Measurements from ENCODE around the gene ME2.
"Not testable (repeated sequence)": the region's sequence is repeated elsewhere in the genome, so short reads cannot be mapped to it uniquely, and the experiment has no call there.

ME2 gene

DNA sequence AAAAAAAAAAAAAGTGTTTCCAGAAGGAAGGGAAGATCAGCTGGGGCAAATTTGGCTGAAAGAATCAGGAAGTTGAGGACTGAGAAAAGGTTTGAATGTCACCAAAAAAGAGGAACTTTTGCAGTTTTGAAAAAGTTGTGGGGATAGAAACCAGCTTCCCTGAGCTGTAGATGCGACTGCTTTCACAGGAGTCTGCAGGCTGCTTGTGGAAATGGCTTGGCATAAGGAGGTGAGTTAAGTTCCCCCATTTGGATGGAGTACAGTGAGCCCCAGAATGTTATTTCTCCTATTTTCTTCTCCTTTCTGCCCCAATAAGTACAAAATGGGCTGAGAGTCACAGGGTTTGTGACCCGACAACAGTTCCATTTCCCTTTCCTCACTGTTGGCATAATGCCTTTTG is 16.5 kb upstream of the ME2 start:
- DNase-seq, result no peak

DNA sequence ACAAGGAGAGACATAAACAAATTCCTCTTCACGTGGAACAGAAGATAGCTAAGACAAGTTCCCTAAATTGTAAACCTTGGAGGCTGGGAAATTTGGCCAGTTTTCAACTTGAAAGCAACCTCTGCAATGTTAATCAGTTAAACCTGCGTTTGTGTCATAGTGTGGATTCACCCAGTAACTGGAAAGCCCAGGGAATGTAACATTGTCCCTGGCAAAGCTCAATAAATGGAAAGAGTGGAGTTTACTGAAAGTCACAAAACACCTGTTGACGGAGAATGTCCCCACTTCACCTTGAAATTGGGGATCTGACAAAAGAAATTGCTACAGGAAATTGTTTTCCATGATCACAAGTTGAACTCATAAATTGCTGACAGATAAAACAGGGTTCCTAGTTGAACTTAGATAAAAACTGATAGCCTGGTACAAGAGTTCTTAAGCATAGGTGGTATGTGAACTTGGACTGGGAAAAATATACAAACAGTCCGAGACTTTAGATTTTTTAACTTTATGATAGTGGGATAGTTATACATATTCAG is 15.0 kb upstream of the ME2 start:
- DNase-seq, result no peak

DNA sequence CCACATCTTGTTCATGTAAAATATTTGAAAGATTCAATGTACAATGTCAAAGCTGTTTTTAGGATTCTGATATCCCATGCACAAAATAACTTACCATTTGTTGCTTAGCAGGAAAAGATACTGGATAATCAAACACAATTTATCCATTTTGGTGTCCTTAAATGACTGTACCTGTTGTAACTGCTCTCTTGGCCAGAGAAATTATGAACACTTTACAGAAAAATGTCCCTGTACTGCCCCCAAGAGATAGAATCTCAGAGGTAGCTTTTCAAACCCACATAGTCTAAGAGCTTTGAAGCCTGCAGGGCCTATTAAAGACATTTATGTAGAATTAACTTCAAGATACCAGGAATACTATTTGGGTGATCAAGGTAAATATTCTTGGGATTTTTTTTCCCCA is 12.2 kb upstream of the ME2 start:
- DNase-seq, result peak; percentile 31

DNA sequence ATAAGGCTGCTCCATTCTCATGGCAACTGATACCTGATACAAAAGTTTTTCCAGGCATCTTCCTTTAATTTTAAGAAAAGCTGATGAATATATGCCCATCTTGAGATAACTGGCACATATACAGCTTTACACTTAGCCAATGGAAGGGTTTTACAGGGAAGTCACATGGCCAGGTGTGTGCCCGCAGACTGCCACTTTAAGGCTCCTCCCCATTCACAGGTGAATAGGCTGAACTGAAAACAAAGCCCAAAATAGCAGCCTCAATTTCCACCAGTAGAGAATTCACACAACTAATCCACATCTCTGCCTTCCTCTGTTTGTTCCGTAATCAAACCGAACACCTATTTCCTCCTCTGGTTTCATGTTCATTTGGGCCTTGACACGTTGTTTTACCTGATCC is 9.8 kb upstream of the ME2 start:
- no peak for DNase-seq

DNA sequence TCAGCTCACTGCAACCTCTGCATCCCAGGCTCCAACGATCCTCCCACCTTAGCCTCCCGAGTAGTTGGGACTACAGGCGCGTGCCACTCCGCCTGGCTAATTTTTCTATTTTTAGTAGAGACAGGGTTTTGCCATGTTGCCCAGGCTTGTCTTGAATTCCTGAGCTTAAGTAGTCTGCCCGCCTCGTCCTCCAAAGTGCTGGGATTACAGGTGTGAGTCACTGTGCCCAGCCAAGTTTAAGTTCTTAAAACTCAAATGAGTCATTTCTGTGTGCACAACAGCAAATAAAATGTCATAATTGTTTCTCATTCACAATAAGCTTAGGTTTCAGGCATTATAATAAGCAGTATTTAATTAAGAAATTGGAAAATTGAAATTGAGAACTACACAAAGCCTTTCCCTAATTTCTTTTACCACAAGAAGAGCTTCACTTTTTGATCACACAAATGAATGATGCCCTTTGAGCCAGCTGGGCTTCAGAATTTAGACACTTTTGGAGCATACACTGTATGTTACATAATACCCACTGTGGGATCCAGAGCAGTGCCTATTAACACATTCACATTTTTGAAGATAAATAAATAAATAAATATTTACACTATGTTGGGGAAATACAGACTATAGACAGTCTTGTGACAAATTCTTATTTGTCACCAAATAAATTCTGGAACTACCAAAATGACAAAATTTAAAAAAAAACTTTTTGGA is 8.6 kb upstream of the ME2 start:
- DNase-seq, result peak; percentile 34

DNA sequence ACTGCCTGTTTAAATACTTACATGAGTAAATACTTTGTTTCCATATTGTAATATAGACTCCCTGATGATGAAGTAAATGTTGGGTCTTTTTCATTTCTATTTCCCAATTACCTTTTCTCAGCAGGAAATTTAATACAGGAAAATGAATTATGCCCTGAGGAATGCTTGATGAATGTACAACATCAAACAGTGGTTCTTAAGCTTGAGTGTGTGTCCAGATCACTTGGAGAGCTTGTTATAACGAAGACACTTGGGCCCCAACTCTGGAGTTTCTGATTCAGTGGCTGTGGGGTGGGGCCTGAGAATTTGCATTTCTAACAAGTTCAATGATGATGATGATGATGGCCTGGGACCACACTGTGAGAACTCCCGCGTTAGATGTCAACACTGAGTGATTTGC is 7.1 kb upstream of the ME2 start:
- DNase-seq, result no peak

DNA sequence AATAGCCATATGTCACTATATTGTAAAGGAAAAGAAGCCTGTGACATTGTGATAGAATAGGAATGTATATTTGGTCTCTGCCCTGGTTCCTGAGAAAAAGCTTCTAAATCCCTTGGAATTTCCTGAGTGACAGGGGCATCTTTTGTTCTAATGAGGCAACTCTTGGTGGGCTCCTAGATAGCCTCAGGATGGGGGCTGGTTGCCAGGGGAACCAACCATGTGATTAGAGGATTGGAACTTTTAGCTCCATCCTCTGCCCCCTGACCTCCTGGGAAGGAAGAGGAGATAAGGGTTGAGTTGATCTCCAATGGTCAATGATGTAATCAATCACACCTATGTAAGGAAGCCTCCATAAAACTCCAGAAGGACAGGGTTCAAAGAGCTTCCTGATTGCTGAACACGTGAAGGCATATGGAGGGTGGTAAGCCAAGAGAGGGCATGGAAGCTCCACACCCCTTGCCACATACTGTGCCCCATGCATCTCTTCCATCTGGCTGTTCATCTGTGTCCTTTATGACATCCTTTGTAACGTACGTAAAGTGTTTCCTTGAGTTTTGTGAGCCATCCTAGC is 2.9 kb upstream of the ME2 start:
- no peak for DNase-seq

DNA sequence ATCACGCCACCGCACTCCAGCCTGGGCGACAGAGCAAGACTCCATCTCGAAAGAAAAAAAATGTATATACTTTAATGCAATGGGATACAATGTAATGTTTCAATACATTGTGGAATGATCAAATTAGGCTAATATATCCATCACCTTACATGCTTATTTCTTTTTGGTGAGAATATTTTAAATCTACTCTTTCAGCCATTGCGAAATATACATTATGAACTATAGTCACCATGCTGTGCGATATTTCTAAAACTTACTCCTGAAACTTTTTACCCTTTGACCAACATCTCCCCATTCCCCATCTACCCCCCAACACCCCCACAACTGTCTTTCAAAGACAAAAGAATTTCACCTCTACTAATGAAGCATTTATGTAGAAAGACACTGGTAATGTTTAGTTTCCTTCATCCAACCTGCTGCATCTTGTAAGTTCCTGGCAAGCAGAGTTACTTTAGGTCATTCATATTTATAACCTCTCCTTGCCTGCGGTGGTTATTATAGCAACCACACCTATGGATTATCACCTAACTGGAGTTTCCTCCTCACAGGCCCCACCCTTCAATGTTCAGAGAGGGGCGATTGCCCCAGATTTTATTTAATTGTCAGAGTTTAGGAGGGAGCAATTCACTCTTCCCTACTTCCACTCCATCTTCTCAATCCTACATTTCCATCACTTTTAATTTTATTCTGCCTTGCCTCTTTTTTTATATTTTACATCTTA is 1.2 kb upstream of the ME2 start:
- no peak for DNase-seq

DNA sequence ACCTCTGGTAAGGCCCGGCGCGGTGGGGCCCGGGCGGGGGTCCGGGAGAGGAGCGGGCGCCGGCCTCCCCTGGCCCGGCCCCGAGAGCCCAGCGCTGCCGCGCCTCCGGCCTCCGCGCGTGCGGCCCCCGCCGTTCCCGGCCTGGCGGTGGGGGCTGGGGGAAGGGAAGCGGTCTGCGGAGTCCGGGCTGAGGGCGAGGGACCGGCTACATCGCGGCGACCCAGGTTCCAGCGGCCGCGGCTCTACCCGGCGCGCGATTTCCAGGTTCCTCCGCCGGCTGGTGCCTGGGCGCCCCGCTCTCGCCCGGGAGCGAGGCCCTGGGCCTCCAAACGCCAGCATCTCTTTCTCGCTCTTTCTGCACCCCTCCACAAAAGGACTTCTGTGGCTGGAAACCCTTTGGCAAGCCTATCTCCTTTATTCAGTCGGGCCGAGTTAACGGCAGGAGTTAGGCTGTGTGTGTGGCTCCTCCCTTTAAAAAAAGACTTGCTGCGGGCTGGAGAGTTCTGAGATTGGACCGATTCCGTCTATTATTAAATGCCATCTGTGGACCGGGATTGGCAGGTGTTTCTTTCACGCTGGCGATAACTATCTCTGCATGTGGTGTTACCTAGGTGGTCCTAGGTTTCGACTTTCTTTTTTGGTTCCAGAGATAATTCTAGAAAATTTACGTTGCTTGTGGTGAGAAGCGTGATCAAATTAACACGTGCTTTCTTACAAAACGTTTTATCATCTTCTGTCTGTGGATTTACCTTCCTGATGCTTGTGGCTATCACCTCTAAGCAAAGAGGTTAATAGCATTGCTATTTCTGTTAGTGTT is 592 bp downstream of the ME2 start:
- peak; percentile 48 for DNase-seq

DNA sequence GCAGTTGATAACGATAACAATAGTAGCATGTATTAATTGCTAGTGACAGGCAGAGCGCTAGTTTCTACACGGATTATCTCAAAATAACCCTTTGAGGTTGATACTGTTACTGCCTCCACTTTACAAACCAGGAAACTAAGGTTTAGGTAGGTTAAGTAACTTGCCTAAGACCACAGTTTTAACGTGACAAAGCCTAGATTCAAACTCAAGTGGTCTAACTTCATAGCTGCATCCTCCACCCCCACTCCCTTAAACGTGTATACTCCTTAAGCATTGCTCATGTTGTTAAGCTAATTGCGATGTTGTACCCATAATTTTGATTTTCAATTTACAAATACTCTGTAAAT is 1.2 kb downstream of the ME2 start:
- DNase-seq, result no peak

DNA sequence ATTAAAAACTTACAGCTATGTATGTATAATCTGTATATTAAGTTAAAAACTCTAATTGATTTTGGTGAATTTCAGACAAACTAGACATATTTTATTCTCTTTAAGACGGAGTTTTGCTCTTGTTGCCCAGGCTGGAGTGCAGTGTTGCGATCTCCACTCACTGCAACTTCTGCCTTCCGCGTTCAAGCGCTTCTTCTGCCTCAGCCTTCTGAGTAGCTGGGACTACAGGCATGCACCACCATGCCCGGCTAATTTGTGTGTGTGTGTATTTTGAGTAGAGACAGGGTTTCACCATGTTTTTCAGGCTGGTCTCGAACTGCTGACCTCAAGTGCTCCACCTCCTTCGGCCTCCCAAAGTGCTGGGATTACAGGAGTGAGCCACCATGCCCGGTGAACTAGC is 2.0 kb downstream of the ME2 start:
- not testable (repeated sequence) for DNase-seq

DNA sequence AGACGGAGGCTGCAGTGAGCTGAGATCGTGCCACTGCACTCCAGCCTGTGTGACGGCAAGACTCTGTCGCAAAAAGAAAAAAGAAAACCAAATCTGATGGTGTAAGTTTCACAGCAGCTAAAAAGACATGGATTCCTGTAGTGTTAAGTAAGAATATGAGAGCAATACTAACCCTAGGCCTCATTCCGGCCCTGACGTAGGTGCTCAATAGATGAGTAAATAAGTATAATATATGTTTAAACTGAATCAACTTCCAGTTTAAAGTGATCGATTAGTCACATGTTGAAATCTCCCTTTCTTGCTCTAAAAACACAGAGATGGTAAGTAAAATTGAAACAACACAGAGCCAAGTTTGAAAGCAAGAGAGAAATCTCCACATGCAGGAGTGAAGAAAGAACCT is 8.0 kb downstream of the ME2 start:
- no peak for DNase-seq

DNA sequence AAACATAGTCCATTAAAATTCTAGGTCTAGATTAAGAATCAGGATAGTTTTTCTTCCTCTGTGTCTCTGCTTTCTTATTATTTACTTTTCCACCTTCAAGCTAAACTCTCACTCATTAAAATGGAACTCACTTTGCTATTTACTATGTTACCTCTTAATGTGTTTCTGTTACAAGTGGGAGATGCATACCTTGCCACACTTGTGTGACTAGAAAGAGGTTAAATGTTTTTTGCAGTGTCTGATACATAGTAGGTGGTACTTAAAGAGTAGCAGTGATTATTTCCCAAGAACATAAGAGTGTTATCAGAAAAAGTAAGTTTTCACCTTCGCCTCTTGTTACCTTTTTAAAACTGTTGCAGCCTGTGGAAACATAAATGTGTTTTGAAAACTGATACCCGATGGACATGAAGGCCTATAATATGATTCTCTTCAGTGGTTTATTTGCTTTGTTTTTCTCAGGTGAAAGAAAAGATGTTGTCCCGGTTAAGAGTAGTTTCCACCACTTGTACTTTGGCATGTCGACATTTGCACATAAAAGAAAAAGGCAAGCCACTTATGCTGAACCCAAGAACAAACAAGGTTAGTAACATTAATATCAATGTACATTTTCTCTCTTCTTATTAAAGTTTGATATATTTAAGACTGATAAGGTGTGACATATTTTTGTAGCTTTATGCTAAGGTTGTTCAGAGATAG is 16.6 kb downstream of the ME2 start:
- no peak for DNase-seq

DNA sequence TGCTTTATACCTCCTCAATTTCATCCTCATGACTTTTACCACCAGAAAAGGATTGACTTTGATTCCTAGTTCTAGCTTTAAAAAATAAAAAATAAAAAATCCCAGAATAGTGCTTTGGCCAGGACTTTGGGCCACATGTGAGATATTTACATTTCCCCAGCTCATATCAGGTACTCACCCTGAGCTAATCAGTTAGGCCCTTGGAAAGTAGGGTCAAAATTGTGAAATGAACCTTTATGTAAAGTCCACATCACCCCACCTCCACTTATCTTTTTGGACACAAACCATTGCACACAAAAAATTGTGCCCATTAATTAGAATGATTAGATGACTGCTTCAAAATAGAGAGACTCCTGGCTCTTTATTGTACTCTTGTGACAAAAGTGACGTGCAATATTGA is 17.2 kb downstream of the ME2 start:
- no peak for DNase-seq

DNA sequence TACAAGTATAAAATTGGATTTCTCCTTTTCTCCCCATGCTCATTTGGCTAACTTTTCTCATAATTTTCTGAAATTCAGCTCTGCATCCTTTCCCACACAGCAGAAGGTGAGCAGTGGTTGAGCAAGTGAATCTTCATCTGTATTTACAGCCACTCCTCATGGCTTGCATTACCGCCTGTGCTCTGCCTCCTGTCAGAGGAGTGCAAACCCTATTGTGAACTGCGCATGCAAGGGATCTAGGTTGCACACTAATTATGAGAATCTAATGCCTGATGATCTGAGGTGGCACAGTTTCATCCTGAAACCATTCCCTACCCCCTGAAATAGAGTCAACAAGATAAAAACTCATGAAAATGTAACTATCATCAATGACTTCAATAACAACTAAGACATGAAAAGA is 20.0 kb downstream of the ME2 start:
- DNase-seq, result no peak

DNA sequence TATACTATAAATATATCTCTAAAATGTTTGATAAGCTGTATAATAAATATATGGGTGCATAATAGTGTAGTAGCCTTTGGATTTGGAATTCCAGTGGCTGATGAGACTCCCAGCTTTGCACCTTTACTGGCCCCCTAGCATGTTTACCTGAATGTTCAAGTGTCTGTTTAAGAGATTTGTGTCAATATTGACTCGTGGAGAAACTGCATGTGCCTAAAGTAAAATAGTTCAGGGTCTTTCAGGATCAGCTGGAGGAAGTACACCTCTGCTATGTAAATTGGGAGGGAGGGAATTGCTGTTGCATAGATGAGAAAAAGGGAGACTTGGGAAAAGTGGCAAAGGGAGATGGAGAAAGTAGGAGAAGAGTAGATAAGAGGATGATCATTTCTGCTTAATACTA is 23.9 kb downstream of the ME2 start:
- DNase-seq, result no peak

DNA sequence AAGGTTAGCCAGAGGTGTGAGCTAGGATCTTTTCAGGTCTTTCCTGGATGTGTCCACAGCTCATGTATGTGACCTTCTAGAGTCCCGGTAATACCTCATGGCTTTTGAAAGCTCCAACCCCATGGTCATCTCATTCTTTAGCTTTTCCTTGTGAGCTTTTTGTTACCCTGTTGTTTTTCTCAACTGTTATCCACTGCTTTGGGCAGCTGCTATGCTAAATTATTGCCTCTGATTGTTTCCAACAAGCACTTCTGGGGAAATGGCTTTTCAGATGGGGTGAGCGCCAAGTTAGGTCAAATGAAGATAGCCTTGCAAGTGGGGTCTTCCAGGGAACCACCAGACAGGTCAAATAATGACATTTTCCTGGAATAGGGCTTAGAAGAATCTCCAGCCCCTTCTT is 27.9 kb downstream of the ME2 start:
- no peak for DNase-seq

DNA sequence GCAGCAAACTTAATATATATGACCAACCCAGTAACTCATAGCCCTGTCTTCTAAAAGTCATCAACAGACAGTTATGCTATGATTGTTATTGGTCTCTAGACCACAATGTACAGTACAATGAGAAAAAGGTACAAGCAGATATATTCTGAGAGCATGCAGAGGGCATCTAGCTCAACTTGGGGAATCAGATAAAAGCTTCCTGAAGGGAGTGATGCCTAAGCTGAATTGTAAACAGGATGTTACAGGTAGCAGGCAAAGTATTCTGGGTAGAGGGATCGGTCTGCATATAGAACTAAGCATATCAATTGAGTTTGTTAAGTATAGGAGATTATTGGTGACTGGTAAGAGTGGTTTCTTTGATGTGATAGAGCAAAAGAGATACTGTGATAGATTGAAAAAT is 30.3 kb downstream of the ME2 start:
- DNase-seq, result no peak

DNA sequence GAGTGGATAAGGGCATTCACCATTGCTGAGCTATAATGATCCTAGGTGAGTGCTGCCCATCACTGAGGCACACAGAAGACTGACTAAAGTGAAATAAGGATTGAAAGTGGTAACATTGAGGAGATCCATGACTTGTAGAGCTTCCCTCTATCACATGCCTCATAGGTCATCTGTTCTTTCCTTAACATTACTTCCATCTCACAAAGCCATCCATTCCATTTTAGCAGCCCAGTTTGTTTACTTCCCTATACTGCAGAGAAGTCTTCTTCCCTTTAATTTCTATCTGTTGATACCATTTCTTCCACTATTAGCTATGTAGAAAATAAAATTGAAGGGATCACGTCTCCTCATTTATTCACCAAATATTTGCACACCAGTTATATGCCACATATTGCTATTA is 32.1 kb downstream of the ME2 start:
- no peak for DNase-seq

DNA sequence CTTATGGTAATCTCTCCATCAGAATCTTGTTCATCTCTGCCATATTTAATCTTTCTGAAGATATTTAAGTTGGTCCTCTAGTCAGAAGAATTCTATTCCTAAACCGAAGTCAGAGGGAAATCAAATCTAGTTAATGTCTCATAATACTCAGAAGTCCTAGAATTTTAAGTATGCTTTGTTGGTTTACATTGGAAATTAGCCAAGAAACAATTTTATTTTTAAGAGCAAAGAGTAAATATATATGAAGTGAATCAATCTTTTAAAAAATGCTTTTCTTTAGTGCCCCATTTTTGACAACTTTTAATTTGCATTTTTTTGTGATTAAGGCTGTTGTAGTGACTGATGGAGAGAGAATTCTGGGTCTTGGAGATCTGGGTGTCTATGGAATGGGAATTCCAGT is 38.1 kb downstream of the ME2 start:
- no peak for DNase-seq

DNA sequence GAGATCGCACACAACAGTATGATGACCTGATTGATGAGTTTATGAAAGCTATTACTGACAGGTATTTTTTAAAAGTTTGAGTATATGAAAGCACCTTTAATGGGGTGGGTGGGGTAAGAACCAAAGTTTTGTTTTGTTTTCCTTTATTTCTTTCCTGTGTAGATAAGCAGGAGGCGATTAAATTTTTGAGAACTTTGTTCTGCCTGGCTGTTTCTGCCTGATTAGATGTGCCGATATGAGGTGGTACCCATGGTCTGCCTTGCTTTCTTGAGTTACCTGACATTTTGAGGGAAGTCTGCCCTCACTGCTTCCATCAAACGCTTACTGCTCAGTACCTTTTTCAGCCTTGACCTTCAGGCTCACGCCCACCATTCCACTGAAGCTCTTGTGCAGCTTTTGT is 39.2 kb downstream of the ME2 start:
- no peak for DNase-seq

DNA sequence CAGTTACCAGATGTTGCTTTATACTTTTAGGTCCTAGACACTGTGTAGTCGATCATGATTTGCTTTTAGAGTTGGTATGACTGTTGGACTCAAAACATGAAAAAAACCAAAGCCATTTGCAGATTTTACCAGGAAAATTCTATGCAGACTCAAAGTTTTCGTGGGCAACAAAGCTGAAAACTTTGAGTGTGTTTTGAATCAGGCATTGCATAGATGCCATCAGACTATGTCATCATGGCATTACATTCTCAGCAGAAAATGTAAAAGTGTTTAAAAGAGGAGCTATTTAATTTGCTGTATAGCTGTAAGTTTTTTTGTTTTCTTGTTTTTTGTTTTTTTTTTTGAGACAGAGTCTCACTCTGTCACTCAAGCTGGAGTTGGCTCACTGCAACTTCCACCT is 45.5 kb downstream of the ME2 start:
- DNase-seq, result no peak

DNA sequence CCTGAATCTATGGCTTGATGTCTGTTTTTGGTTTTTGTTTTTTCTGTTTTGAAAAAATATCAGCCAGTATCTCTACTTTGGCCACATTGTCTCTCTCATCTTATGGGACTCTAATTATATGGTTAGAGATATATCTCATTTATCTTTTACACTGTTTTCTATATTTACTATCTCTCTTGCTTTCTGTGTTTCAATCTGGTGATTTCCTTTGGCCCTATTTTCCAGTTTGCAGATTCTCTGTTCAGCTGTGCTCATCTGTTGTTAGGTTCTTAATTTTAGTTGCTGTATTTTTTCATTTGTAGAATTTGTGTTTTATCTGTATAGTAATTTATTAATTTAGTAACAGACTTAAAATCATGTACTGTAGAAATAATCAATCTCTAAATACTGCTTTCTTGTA is 47.6 kb downstream of the ME2 start:
- DNase-seq, result no peak
